ENCODE data around the gene WFIKKN1.

Gene WFIKKN1

GRCh38 chr16:630815-631405 is at the start of gene WFIKKN1:
WFIKKN1 (plus strand) TSS chr16:630985; CDS start chr16:631254, 269 bp downstream.
- Mint-ChIP-seq H3K27me3 (no peaks in the 10 kb centered on the region), H3K4me1 (ENCODE audit: low read depth) (peaks cover 3% of the 10 kb centered on the region), H3K9me3 (ENCODE audit: low read depth) (no peaks in the 10 kb centered on the region), H3K36me3 (no peaks in the 10 kb centered on the region), H3K27ac (no peak within 1 kb of the TSS), H3K4me3 (no peak within 1 kb of the TSS)

GRCh38 chr16:582218-582613 is 48.6 kb upstream of the WFIKKN1 start:
- no peak overlapping the region for H3K27ac Mint-ChIP-seq
- H3K4me3 Mint-ChIP-seq: no peak overlapping the region
- H3K36me3 Mint-ChIP-seq: no peaks in the 10 kb centered on the region
- H3K9me3 Mint-ChIP-seq (ENCODE audit: low read depth): no peaks in the 10 kb centered on the region
- H3K27me3 Mint-ChIP-seq: no peaks in the 10 kb centered on the region
- H3K4me1 Mint-ChIP-seq (ENCODE audit: low read depth): no peaks in the 10 kb centered on the region

- no peak overlapping the region for H3K4me3 Mint-ChIP-seq
- no peak overlapping the region for H3K27ac Mint-ChIP-seq
- no peaks in the 10 kb centered on the region for H3K36me3 Mint-ChIP-seq
- no peaks in the 10 kb centered on the region for H3K27me3 Mint-ChIP-seq
- peaks cover 3% of the 10 kb centered on the region for H3K4me1 Mint-ChIP-seq (ENCODE audit: low read depth)
- no peaks in the 10 kb centered on the region for H3K9me3 Mint-ChIP-seq (ENCODE audit: low read depth)
These were observed 48.0 kb upstream of the WFIKKN1 start for GRCh38 chr16:582614-583331.

- H3K4me3 Mint-ChIP-seq: no peak overlapping the region
- H3K4me1 Mint-ChIP-seq (ENCODE audit: low read depth): peaks cover 5% of the 10 kb centered on the region
- H3K9me3 Mint-ChIP-seq (ENCODE audit: low read depth): no peaks in the 10 kb centered on the region
- no peaks in the 10 kb centered on the region for H3K36me3 Mint-ChIP-seq
- no peaks in the 10 kb centered on the region for H3K27me3 Mint-ChIP-seq
- H3K27ac Mint-ChIP-seq: no peak overlapping the region
These were observed 47.3 kb upstream of the WFIKKN1 start for GRCh38 chr16:583470-583814.

- Mint-ChIP-seq H3K27me3 (no peaks in the 10 kb centered on the region), H3K27ac (no peak overlapping the region), H3K4me1 (ENCODE audit: low read depth) (peaks cover 7% of the 10 kb centered on the region), H3K36me3 (no peaks in the 10 kb centered on the region), H3K9me3 (ENCODE audit: low read depth) (no peaks in the 10 kb centered on the region), H3K4me3 (no peak overlapping the region)
These were observed 46.8 kb upstream of the WFIKKN1 start for GRCh38 chr16:583815-584591.

GRCh38 chr16:585351-585750 is 45.4 kb upstream of the WFIKKN1 start:
- Mint-ChIP-seq H3K4me3 (no peak overlapping the region), H3K9me3 (ENCODE audit: low read depth) (no peaks in the 10 kb centered on the region), H3K4me1 (ENCODE audit: low read depth) (peaks cover 7% of the 10 kb centered on the region), H3K27me3 (no peaks in the 10 kb centered on the region), H3K36me3 (no peaks in the 10 kb centered on the region), H3K27ac (no peak overlapping the region)

- H3K36me3 Mint-ChIP-seq: no peaks in the 10 kb centered on the region
- no peak overlapping the region for H3K27ac Mint-ChIP-seq
- H3K9me3 Mint-ChIP-seq (ENCODE audit: low read depth): no peaks in the 10 kb centered on the region
- H3K27me3 Mint-ChIP-seq: no peaks in the 10 kb centered on the region
- peak overlapping the region; percentile 23 for H3K4me3 Mint-ChIP-seq
- peaks cover 13% of the 10 kb centered on the region for H3K4me1 Mint-ChIP-seq (ENCODE audit: low read depth)
These were observed 44.6 kb upstream of the WFIKKN1 start for GRCh38 chr16:586047-586644.

- H3K4me3 Mint-ChIP-seq: peak overlapping the region; percentile 90
- no peaks in the 10 kb centered on the region for H3K36me3 Mint-ChIP-seq
- no peaks in the 10 kb centered on the region for H3K9me3 Mint-ChIP-seq (ENCODE audit: low read depth)
These were observed 43.9 kb upstream of the WFIKKN1 start for GRCh38 chr16:586645-587590.

GRCh38 chr16:588639-588888 is 42.2 kb upstream of the WFIKKN1 start:
- H3K27me3 Mint-ChIP-seq: no peaks in the 10 kb centered on the region
- peak overlapping the region; percentile 96 for H3K27ac Mint-ChIP-seq
- H3K9me3 Mint-ChIP-seq (ENCODE audit: low read depth): no peaks in the 10 kb centered on the region
- peaks cover 21% of the 10 kb centered on the region for H3K4me1 Mint-ChIP-seq (ENCODE audit: low read depth)
- peak overlapping the region; percentile 90 for H3K4me3 Mint-ChIP-seq
- H3K36me3 Mint-ChIP-seq: no peaks in the 10 kb centered on the region

More at GRCh38 chr16:586645-587590, 43.9 kb upstream of the WFIKKN1 start:
- Mint-ChIP-seq H3K27ac (peak overlapping the region; percentile 73), H3K4me1 (ENCODE audit: low read depth) (peaks cover 17% of the 10 kb centered on the region), H3K27me3 (no peaks in the 10 kb centered on the region)

GRCh38 chr16:588889-589657 is 41.7 kb upstream of the WFIKKN1 start:
- Mint-ChIP-seq H3K27me3 (no peaks in the 10 kb centered on the region), H3K4me3 (peak overlapping the region; percentile 99), H3K4me1 (ENCODE audit: low read depth) (peaks cover 23% of the 10 kb centered on the region), H3K9me3 (ENCODE audit: low read depth) (no peaks in the 10 kb centered on the region), H3K27ac (peak overlapping the region; percentile 100), H3K36me3 (no peaks in the 10 kb centered on the region)

- Mint-ChIP-seq H3K4me3 (peak within 1 kb of the TSS; percentile 99), H3K27me3 (no peaks in the 10 kb centered on the region), H3K4me1 (ENCODE audit: low read depth) (peaks cover 25% of the 10 kb centered on the region), H3K27ac (peak within 1 kb of the TSS; percentile 100), H3K36me3 (no peaks in the 10 kb centered on the region), H3K9me3 (ENCODE audit: low read depth) (no peaks in the 10 kb centered on the region)
These were observed 41.1 kb upstream of the WFIKKN1 start, which contains the start of gene RAB40C for GRCh38 chr16:589658-590187. RAB40C (plus strand) TSS chr16:590066; CDS start chr16:590292, 226 bp downstream.

- H3K36me3 Mint-ChIP-seq: no peaks in the 10 kb centered on the region
- H3K4me3 Mint-ChIP-seq: peak overlapping the region; percentile 92
- H3K27ac Mint-ChIP-seq: peak overlapping the region; percentile 80
- H3K9me3 Mint-ChIP-seq (ENCODE audit: low read depth): no peaks in the 10 kb centered on the region
- H3K4me1 Mint-ChIP-seq (ENCODE audit: low read depth): peaks cover 25% of the 10 kb centered on the region
- no peaks in the 10 kb centered on the region for H3K27me3 Mint-ChIP-seq
These were observed 40.5 kb upstream of the WFIKKN1 start for GRCh38 chr16:590188-590814.

GRCh38 chr16:590815-591200 is 40.0 kb upstream of the WFIKKN1 start:
- Mint-ChIP-seq H3K27ac (peak overlapping the region; percentile 80), H3K9me3 (ENCODE audit: low read depth) (no peaks in the 10 kb centered on the region), H3K27me3 (no peaks in the 10 kb centered on the region), H3K4me1 (ENCODE audit: low read depth) (peaks cover 25% of the 10 kb centered on the region), H3K4me3 (peak overlapping the region; percentile 92), H3K36me3 (no peaks in the 10 kb centered on the region)

All from activated naive CD8-positive, alpha-beta T cell (primary cell).